GM13976 (cell line): ENCODE measurements around the gene KCNIP1.

Source experiments
- DNase-seq: peaks from one replicate; pipeline ENCODE4 v3.0.0; 2012; ENCODE audit warnings: low spot score
- CTCF ChIP-seq: IDR thresholded peaks from 2 replicates; pipeline ENCODE4 v1.5.1; 2012; ENCODE audit warnings: borderline replicate concordance, mild to moderate bottlenecking; ENCODE audit not compliant: insufficient read depth; ENCODE audit errors: extremely low read depth, missing control alignments, control extremely low read depth
- in situ Hi-C: fragments of 300-500 bp; cut with MboI; formaldehyde crosslinking; loops from one replicate; pipeline ENCODE4 v1.12.0; 2022; ENCODE audit warnings: low sequenced_read_pairs, mixed read lengths, inconsistent platforms; ENCODE audit not compliant: unreplicated experiment

The KCNIP1 gene

GRCh38 chr5:170732685-170733084 is 228.9 kb downstream of the KCNIP1 start:
- no peak for DNase-seq
- in situ Hi-C loops, result loop anchor here (25.0 kb wide), 1 partner anchor 605 kb away; no protein-coding TSS in a partner anchor
- TF ChIP-seq CTCF, result no peak

GRCh38 chr5:170736966-170737365 is 233.1 kb downstream of the KCNIP1 start:
- TF ChIP-seq CTCF, result no peak
- in situ Hi-C loops, result loop anchor here (25.0 kb wide), 1 partner anchor 600 kb away; no protein-coding TSS in a partner anchor
- DNase-seq, result no peak

- no peak for DNase-seq
- TF ChIP-seq CTCF, result no peak
- in situ Hi-C loops, result loop anchor here (25.0 kb wide), 1 partner anchor 600 kb away; no protein-coding TSS in a partner anchor
Measured at GRCh38 chr5:170737591-170737990, 233.8 kb downstream of the KCNIP1 start.

- in situ Hi-C loops, result loop anchor here (25.0 kb wide), 1 partner anchor 598 kb away; no protein-coding TSS in a partner anchor
- no peak for TF ChIP-seq CTCF
Measured at GRCh38 chr5:170738840-170739239, 235.0 kb downstream of the KCNIP1 start.

GRCh38 chr5:170739446-170739845 is 235.6 kb downstream of the KCNIP1 start:
- in situ Hi-C loops, result loop anchor here (25.0 kb wide), 1 partner anchor 598 kb away; no protein-coding TSS in a partner anchor
- no peak for DNase-seq
- no peak for TF ChIP-seq CTCF

More at GRCh38 chr5:170738840-170739239, 235.0 kb downstream of the KCNIP1 start:
- no peak for DNase-seq

GRCh38 chr5:170740551-170741205 is 236.9 kb downstream of the KCNIP1 start:
- in situ Hi-C loops, result loop anchor here (25.0 kb wide), 1 partner anchor 597 kb away; no protein-coding TSS in a partner anchor
- DNase-seq, result no peak
- no peak for TF ChIP-seq CTCF
